Dedifferentiated amniotic fluid mesenchymal stem cell (primary cell): ENCODE results near the gene ADSS2.
"Not testable (repeated sequence)": the region's sequence is repeated elsewhere in the genome, so short reads cannot be mapped to it uniquely, and the experiment has no call there.

Source experiments
- DNase-seq: peaks from one replicate; pipeline ENCODE4 v3.0.0-alpha.2; 2016; ENCODE audit errors: extremely low spot score

Gene ADSS2

GRCh38 chr1:244395965-244396364, 55.7 kb downstream of the ADSS2 start:
- no peak for DNase-seq

- no peak for DNase-seq
These were observed 56.6 kb downstream of the ADSS2 start for GRCh38 chr1:244394826-244395765.

- DNase-seq = no peak
These were observed 57.4 kb downstream of the ADSS2 start for GRCh38 chr1:244394346-244394745.

GRCh38 chr1:244393604-244394176, 58.0 kb downstream of the ADSS2 start:
- DNase-seq = no peak

GRCh38 chr1:244391761-244392160, 59.9 kb downstream of the ADSS2 start:
- DNase-seq = no peak

- DNase-seq = no peak
These were observed 62.7 kb downstream of the ADSS2 start for GRCh38 chr1:244388961-244389360.

GRCh38 chr1:244387415-244387814, 64.3 kb downstream of the ADSS2 start:
- no peak for DNase-seq

- no peak for DNase-seq
These were observed 65.1 kb downstream of the ADSS2 start for GRCh38 chr1:244386595-244386994.

GRCh38 chr1:244384066-244384465, 67.6 kb downstream of the ADSS2 start:
- no peak for DNase-seq

- no peak for DNase-seq
These were observed 68.3 kb downstream of the ADSS2 start for GRCh38 chr1:244383278-244383884.

- peak; percentile 75 for DNase-seq
These were observed 69.7 kb downstream of the ADSS2 start for GRCh38 chr1:244381878-244382565.

GRCh38 chr1:244376126-244376525, 75.6 kb downstream of the ADSS2 start:
- DNase-seq = no peak

- no peak for DNase-seq
These were observed 76.7 kb downstream of the ADSS2 start for GRCh38 chr1:244375051-244375450.

- DNase-seq = not testable (repeated sequence)
These were observed 77.2 kb downstream of the ADSS2 start for GRCh38 chr1:244374484-244374883.

- no peak for DNase-seq
These were observed 80.2 kb downstream of the ADSS2 start for GRCh38 chr1:244371242-244372141.

- DNase-seq = no peak
These were observed 81.6 kb downstream of the ADSS2 start for GRCh38 chr1:244370060-244370637.

GRCh38 chr1:244369256-244370057, 82.3 kb downstream of the ADSS2 start:
- no peak for DNase-seq

- no peak for DNase-seq
These were observed 83.4 kb downstream of the ADSS2 start for GRCh38 chr1:244368279-244368678.

GRCh38 chr1:244367399-244368114, 84.2 kb downstream of the ADSS2 start:
- no peak for DNase-seq
